Naive thymus-derived CD4-positive, alpha-beta T cell (primary cell): ENCODE data around the gene WNT10A. TPM values are rescaled to one million over a fixed set of nuclear protein-coding genes. Genes with fewer than 3 reads are reported as not detected.

ENCODE experiments used
- ATAC-seq: fragments of 150-1000 bp; cut with Tn5 transposase; 2 replicates; pipeline ENCODE4 v1.10.0; 2021; ENCODE audit warnings: mild to moderate bottlenecking, moderate library complexity
- CTCF ChIA-PET: fragments of 350-600 bp; sonication (Branson Sonifier 250); formaldehyde crosslinking; loops from one replicate; lab custom pipeline; 2021; ENCODE audit warnings: antibody characterized with exemption; lab: Charles Lee
- POLR2A ChIA-PET: fragments of 350-600 bp; sonication (Branson Sonifier 250); formaldehyde crosslinking; loops from one replicate; lab custom pipeline; 2021; ENCODE audit warnings: antibody characterized with exemption, inconsistent platforms; lab: Charles Lee
- DNase-seq, 9 donors: peaks; one replicate each; pipeline versions ENCODE4 v3.0.0 to v3.0.0-alpha.2; 2020 to 2022; ENCODE audit warnings: mixed read lengths in 1 of 9
- H3K27ac ChIP-seq: one replicate; pipeline ENCODE4 v1.7.0; 2013; ENCODE audit warnings: mild to moderate bottlenecking, low read depth, low read length, moderate library complexity
- H3K27me3 ChIP-seq, 2 donors: one replicate each; pipeline ENCODE4 v1.7.0; 2013; ENCODE audit warnings: low read length in 2 of 2, mild to moderate bottlenecking in 2 of 2, moderate library complexity in 2 of 2; ENCODE audit not compliant: control insufficient read depth in 2 of 2, insufficient read depth in 2 of 2
- H3K36me3 ChIP-seq, 3 experiments: 1 replicate in 2 of 3; 2 replicates in 1 of 3; pipeline ENCODE4 v1.7.0; 2013; ENCODE audit warnings: low read length in 3 of 3, mild to moderate bottlenecking in 3 of 3, moderate library complexity in 1 of 3; ENCODE audit not compliant: insufficient read depth in 3 of 3, control insufficient read depth in 2 of 3
- H3K4me1 ChIP-seq, 2 donors: one replicate each; pipeline ENCODE4 v1.7.0; 2013; ENCODE audit warnings: low read length in 2 of 2, mild to moderate bottlenecking in 2 of 2, moderate library complexity in 1 of 2; ENCODE audit not compliant: control insufficient read depth in 2 of 2, insufficient read depth in 2 of 2
- H3K4me3 ChIP-seq: 2 replicates; pipeline ENCODE4 v1.7.0; 2013; ENCODE audit warnings: mild to moderate bottlenecking, low read length
- H3K9me3 ChIP-seq, 3 experiments: 1 replicate in 2 of 3; 2 replicates in 1 of 3; pipeline ENCODE4 v1.7.0; 2013; ENCODE audit warnings: low read length in 3 of 3; ENCODE audit not compliant: control insufficient read depth in 2 of 3
- H3K27ac Mint-ChIP-seq, 9 donors: one replicate each; pipeline ENCODE4 v1.8.0; 2020 to 2022; ENCODE audit warnings: mixed read lengths in 9 of 9, mild to moderate bottlenecking in 8 of 9, moderate library complexity in 5 of 9, inconsistent platforms in 2 of 9
- H3K27me3 Mint-ChIP-seq, 5 donors: one replicate each; pipeline ENCODE4 v1.8.0; 2021 to 2022; ENCODE audit warnings: mixed read lengths in 5 of 5, mild to moderate bottlenecking in 1 of 5
- H3K36me3 Mint-ChIP-seq, 5 donors: one replicate each; pipeline ENCODE4 v1.8.0; 2020 to 2022; ENCODE audit warnings: mixed read lengths in 5 of 5, mild to moderate bottlenecking in 3 of 5, inconsistent platforms in 1 of 5
- H3K4me1 Mint-ChIP-seq, 7 donors: one replicate each; pipeline ENCODE4 v1.8.0; 2020 to 2022; ENCODE audit warnings: mixed read lengths in 7 of 7, mild to moderate bottlenecking in 3 of 7, inconsistent platforms in 1 of 7
- H3K4me3 Mint-ChIP-seq, 10 donors: one replicate each; pipeline ENCODE4 v1.8.0; 2020 to 2022; ENCODE audit warnings: mild to moderate bottlenecking in 10 of 10, mixed read lengths in 10 of 10, moderate library complexity in 6 of 10, inconsistent platforms in 2 of 10
- H3K9me3 Mint-ChIP-seq, 11 donors: one replicate each; pipeline ENCODE4 v1.8.0; 2020 to 2022; ENCODE audit warnings: mixed read lengths in 11 of 11, mild to moderate bottlenecking in 4 of 11, inconsistent platforms in 1 of 11, moderate library complexity in 1 of 11
- intact Hi-C, 2 donors: fragments of 100-400 bp; cut with micrococcal nuclease; formaldehyde crosslinking; loops; one replicate each; pipeline ENCODE4 v1.15.1; 2023
- polyA plus RNA-seq, 2 donors: library from polyadenylated mRNA; unstranded; fragments of 300-500 nt; fragmentation: Illumina TruSeq; gene quantifications; one replicate each; pipeline ENCODE4 v1.2.3, GENCODE V29; 2021
- total RNA-seq, 6 experiments: library from RNA in 5 of 6; stranded (reverse) in 5 of 6; gene quantifications; 1 replicate in 5 of 6; 2 replicates in 1 of 6; pipeline ENCODE4 v1.2.3 and lab custom pipeline; 2021 to 2026

The WNT10A gene
- total and polyA plus RNA-seq, 7 experiments from 2014 or later: 0.19 to 4.2 (median 2.8) TPM

- ChIA-PET CTCF (interaction anchor here (0.8 to 15.8 kb wide), 3 partner anchors 12 to 49 kb away, joined by 3 to 627 read pairs (median 3); partner anchors contain the start of gene WNT10A), POLR2A (interaction anchor here (0.6 to 13.6 kb wide), 4 partner anchors 8 to 610 kb away, joined by 4 to 305 read pairs (median 11); partner anchors contain the start of gene WNT10A)
- Histone ChIP-seq H3K36me3 (no peaks in the 10 kb centered on the region), H3K27me3 (peaks cover 0 to 3% of the 10 kb centered on the region in 2 donors), H3K9me3 (no peaks in the 10 kb centered on the region), H3K4me1 (peaks cover 56 to 61% of the 10 kb centered on the region in 2 donors), H3K27ac (peak overlapping the region; percentile 89), H3K4me3 (peak overlapping the region; percentile 65)
- no peak for ATAC-seq
- no peak for DNase-seq
- Mint-ChIP-seq H3K4me3 (peak overlapping the region; percentile 53 to 86 (median 76)), H3K36me3 (peaks cover 0 to 7% (median 0%) of the 10 kb centered on the region in 5 donors), H3K27ac (peak overlapping the region; percentile 66 to 91 (median 83)), H3K9me3 (peaks cover 0 to 1% (median 0%) of the 10 kb centered on the region in 11 donors), H3K4me1 (peaks cover 48 to 66% (median 59%) of the 10 kb centered on the region in 7 donors), H3K27me3 (peaks cover 7 to 78% (median 24%) of the 10 kb centered on the region in 5 donors)
- intact Hi-C loops: loop anchor here (1.0 to 10.0 kb wide), 13 partner anchors 184 to 611 kb away; partner anchors contain the start of genes CNOT9 (in 2 of the 2), GMPPA (in 2 of the 2), USP37 (in 2 of the 2) and BCS1L (in 1 of the 2)
These were observed 15.3 kb downstream of the WNT10A start for GRCh38 chr2:218895759-218896500.

DNA sequence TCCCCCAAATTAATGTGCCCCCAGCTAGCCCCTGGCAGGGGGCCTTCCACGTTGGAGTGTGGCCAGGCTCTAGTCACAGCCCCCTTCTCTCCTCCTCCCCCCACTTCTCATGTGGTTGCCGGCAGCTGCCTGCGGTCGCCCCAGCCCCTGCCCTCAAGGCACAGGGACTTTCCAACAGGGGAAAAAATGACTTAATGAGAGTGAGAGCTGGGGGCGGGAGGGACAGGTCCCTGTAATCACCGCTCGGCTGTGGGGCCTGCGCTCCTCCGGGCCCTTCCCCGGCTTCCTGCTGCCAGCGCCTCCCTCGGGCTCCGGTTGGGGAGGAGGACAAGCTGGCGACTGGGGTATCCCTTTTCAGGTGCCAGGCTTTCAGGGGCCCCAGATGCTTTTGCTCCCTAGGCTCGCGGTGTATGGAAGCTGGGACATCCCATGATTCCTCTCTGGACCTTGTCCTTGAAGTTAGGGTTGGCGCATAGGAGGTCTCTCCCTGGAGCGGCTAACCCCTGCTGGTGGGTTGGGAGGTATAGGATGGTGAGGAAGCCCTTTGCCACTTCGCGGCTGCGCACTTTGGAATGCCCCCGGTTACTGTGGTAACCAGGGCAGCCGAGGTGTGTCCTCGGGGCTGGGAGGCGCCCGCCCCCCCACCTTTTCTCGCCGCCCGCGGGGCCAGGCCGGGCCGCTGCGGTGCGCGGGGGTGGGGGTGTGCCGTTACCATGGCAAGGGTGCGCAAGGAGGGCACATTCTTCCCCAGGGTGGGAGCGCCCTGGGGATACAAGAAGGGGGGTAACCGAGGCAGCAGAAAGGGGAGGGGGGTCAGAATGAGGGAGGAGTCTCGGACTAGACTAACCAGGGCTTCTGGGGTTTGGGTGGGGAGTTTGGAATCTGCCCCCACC is 16.1 kb downstream of the WNT10A start:
- H3K36me3 ChIP-seq: no peaks in the 10 kb centered on the region
- Mint-ChIP-seq H3K9me3 (peaks cover 0 to 1% (median 0%) of the 10 kb centered on the region in 11 donors), H3K4me1 (peaks cover 42 to 62% (median 51%) of the 10 kb centered on the region in 7 donors), H3K27ac (peak overlapping the region; percentile 66 to 91 (median 83)), H3K36me3 (peaks cover 0 to 7% (median 0%) of the 10 kb centered on the region in 5 donors), H3K27me3 (peaks cover 10 to 74% (median 30%) of the 10 kb centered on the region in 5 donors), H3K4me3 (peak overlapping the region; percentile 53 to 86 (median 76))
- ATAC-seq: peak; percentile 76
- POLR2A ChIA-PET: interaction anchor here (0.6 to 13.6 kb wide), 5 partner anchors 9 to 611 kb away, joined by 4 to 305 read pairs (median 6); partner anchors contain the start of gene WNT10A
- CTCF ChIA-PET: interaction anchor here (0.6 to 15.8 kb wide), 11 partner anchors 7 to 345 kb away, joined by 3 to 627 read pairs (median 3); partner anchors contain the start of genes TTLL4 and WNT10A
- H3K9me3 ChIP-seq: no peaks in the 10 kb centered on the region
- H3K27ac ChIP-seq: peak overlapping the region; percentile 89
- H3K4me1 ChIP-seq: peaks cover 53 to 61% of the 10 kb centered on the region in 2 donors
- peak overlapping the region; percentile 65 for H3K4me3 ChIP-seq
- intact Hi-C loops: loop anchor here (1.0 to 10.0 kb wide), 14 partner anchors 16 to 612 kb away; partner anchors contain the start of genes CNOT9 (in 2 of the 2), GMPPA (in 2 of the 2), USP37 (in 2 of the 2) and BCS1L (in 1 of the 2)
- H3K27me3 ChIP-seq: peaks cover 0 to 3% of the 10 kb centered on the region in 2 donors
- peak; percentile 61 to 91 (median 74) for DNase-seq

DNA sequence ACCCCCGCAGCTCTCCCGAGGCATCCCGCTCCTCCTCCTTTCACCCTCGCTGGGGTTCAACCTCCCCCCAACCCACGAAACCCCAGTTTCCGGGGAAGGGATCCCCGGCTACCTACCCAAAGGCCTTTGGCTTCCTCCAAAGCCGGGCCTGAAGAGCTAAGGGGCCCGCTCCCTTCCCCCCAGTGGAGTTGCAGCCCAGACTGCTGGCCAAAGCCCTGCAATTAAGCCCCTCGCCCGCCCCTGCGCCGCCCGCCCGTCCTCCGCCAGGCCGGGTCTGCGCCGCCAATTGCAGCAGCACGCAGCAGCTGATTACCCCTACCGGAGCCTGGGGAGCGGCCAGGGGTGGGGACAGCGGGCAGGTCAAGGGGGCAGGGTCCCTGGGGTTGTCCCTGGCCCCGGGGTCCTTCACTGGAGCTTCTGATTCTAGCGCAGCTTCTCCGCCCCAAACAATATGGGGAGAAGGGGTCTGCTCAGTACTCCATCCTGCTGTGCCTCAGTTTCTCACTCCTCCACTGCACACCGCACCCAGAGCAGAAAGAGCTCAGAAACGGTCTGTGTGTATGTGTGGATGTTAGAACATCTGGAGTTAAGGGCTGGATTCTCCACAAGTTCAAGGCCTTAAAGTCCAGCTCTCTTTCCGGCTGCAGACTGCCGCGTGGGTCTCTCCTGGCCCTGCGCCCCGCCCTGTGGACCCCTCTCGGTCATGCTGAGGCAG is 16.9 kb downstream of the WNT10A start:
- peak overlapping the region; percentile 53 to 87 (median 82) for H3K4me3 Mint-ChIP-seq
- H3K4me3 ChIP-seq: peak overlapping the region; percentile 65
- peaks cover 0 to 1% (median 0%) of the 10 kb centered on the region in 11 donors for H3K9me3 Mint-ChIP-seq
- no peaks in the 10 kb centered on the region for H3K36me3 ChIP-seq
- H3K27ac Mint-ChIP-seq: peak overlapping the region in 6 of 9 donors; percentile 32 to 92 (median 44)
- peaks cover 40 to 55% (median 47%) of the 10 kb centered on the region in 7 donors for H3K4me1 Mint-ChIP-seq
- peaks cover 0 to 7% (median 0%) of the 10 kb centered on the region in 5 donors for H3K36me3 Mint-ChIP-seq
- peaks cover 45 to 53% of the 10 kb centered on the region in 2 donors for H3K4me1 ChIP-seq
- no peaks in the 10 kb centered on the region for H3K9me3 ChIP-seq
- intact Hi-C loops: loop anchor here (1.0 to 10.0 kb wide), 17 partner anchors 12 to 613 kb away; partner anchors contain the start of genes CNOT9 (in 2 of the 2), GMPPA (in 2 of the 2), USP37 (in 2 of the 2) and BCS1L (in 1 of the 2)
- peaks cover 18 to 77% (median 38%) of the 10 kb centered on the region in 5 donors for H3K27me3 Mint-ChIP-seq
- H3K27me3 ChIP-seq: peaks cover 0 to 3% of the 10 kb centered on the region in 2 donors
- DNase-seq: peak in 1 of 9 donors; percentile 54
- ChIA-PET CTCF (interaction anchor here (0.6 to 15.8 kb wide), 11 partner anchors 8 to 344 kb away, joined by 3 to 627 read pairs (median 3); partner anchors contain the start of genes TTLL4 and WNT10A), POLR2A (interaction anchor here (0.9 to 13.6 kb wide), 6 partner anchors 10 to 50 kb away, joined by 3 to 305 read pairs (median 6); partner anchors contain the start of gene WNT10A)
- no peak for ATAC-seq
- peak overlapping the region; percentile 89 for H3K27ac ChIP-seq

DNA sequence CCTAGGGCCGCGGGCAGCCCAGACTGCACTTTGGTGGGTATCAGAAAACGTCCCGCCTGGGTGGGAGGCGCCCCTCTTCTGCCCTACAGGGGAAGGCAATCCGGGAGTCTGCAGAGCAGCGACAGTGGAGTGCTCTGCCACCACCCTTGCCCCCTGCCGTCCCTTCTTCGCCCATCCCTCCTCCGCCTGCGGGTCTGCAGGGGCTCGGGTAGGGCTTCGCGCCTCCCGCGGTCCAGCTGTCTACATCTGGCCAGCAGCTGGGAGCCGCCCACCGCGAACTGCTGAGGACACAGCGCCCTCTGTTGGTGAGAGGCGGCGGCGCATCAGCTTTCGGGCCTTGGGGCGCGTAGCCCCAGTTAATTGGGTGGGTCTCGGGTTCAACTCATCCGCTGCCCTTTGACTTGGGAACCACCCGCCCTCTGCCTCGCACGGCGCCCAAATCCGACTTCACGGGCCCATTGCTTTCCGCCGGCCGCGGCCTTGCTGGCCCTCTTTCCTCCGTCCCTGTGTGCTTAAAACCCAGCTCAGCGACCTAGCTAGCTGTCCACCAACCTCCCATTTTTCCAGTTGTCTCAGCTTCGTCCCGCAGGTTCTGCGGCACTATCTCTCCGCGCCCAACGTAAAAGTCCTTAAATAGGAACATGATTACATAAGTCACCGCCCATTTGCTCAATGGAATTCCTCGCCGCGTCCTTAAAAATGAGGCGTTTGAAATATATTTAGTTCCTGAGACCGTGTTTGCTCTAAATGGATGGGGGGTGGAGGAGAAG is 17.6 kb downstream of the WNT10A start:
- CTCF ChIA-PET: interaction anchor here (0.7 to 15.8 kb wide), 10 partner anchors 9 to 1104 kb away, joined by 3 to 627 read pairs (median 4); partner anchors contain the start of genes TTLL4 and WNT10A
- H3K4me3 ChIP-seq: peak overlapping the region; percentile 65
- H3K27me3 ChIP-seq: peaks cover 0 to 3% of the 10 kb centered on the region in 2 donors
- Mint-ChIP-seq H3K27me3 (peaks cover 20 to 75% (median 40%) of the 10 kb centered on the region in 5 donors), H3K4me1 (peaks cover 38 to 48% (median 42%) of the 10 kb centered on the region in 7 donors), H3K9me3 (peaks cover 0 to 1% (median 0%) of the 10 kb centered on the region in 11 donors), H3K27ac (peak overlapping the region in 7 of 9 donors; percentile 33 to 92 (median 71)), H3K4me3 (peak overlapping the region; percentile 53 to 87 (median 82)), H3K36me3 (peaks cover 0 to 7% (median 0%) of the 10 kb centered on the region in 5 donors)
- ATAC-seq (peak; percentile 42), DNase-seq (peak; percentile 50 to 88 (median 72))
- H3K9me3 ChIP-seq: no peaks in the 10 kb centered on the region
- H3K27ac ChIP-seq: no peak overlapping the region
- peaks cover 40 to 49% of the 10 kb centered on the region in 2 donors for H3K4me1 ChIP-seq
- intact Hi-C loops: loop anchor here (1.0 to 10.0 kb wide), 14 partner anchors 11 to 613 kb away; partner anchors contain the start of genes CNOT9 (in 2 of the 2), GMPPA (in 2 of the 2), USP37 (in 2 of the 2) and DNAJB2 (in 1 of the 2)
- POLR2A ChIA-PET: interaction anchor here (0.9 to 13.6 kb wide), 6 partner anchors 11 to 51 kb away, joined by 3 to 305 read pairs (median 6); partner anchors contain the start of gene WNT10A
- no peaks in the 10 kb centered on the region for H3K36me3 ChIP-seq
